Subcutaneous adipose tissue (tissue), 4 donors: Measurements from ENCODE around the gene ABCC9. TPM values are rescaled to one million over a fixed set of nuclear protein-coding genes. Genes with fewer than 3 reads are reported as not detected.

ENCODE experiments used
- total RNA-seq, 4 donors: library from RNA; depleted of rRNA; stranded (reverse); fragments of >200 nt; gene quantifications; one replicate each; pipeline ENCODE4 v1.1.0, GENCODE V29; 2016
- TF ChIP-seq, protein P1 (sequence below): fragments of 450-650 bp; IDR thresholded peaks from one replicate; pipeline ENCODE4 v1.5.1; 2016; ENCODE audit warnings: low read depth, mild to moderate bottlenecking, control low read depth, antibody characterized with exemption, moderate library complexity

Gene ABCC9
- total RNA-seq, 4 donors from 2014 or later = 42.9 to 67.3 (median 52.3) TPM

- TF ChIP-seq, protein P1, sequence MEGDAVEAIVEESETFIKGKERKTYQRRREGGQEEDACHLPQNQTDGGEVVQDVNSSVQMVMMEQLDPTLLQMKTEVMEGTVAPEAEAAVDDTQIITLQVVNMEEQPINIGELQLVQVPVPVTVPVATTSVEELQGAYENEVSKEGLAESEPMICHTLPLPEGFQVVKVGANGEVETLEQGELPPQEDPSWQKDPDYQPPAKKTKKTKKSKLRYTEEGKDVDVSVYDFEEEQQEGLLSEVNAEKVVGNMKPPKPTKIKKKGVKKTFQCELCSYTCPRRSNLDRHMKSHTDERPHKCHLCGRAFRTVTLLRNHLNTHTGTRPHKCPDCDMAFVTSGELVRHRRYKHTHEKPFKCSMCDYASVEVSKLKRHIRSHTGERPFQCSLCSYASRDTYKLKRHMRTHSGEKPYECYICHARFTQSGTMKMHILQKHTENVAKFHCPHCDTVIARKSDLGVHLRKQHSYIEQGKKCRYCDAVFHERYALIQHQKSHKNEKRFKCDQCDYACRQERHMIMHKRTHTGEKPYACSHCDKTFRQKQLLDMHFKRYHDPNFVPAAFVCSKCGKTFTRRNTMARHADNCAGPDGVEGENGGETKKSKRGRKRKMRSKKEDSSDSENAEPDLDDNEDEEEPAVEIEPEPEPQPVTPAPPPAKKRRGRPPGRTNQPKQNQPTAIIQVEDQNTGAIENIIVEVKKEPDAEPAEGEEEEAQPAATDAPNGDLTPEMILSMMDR = no peak
Observed at GRCh38 chr12:21980544-21980943, 39.3 kb upstream of the ABCC9 start.

DNA sequence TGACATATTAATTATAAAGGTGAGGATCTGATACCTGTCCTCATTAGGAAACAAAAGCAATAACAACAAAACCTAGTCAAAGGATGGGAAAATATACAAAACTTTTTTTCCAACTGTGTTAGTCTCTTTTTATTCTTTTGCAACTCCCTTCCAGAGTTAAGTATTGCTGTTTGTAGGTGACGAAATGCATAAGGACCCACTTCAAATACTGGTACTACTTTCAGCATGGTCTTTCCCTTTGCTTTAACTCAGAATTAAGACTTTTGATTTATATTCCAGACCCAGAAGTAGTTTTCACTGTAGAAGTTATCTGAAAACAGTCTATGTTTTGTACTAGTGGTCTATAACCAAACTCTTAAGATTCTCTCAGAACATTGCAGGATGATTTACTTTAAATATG is 34.1 kb upstream of the ABCC9 start:
- TF ChIP-seq, protein P1 = no peak

DNA sequence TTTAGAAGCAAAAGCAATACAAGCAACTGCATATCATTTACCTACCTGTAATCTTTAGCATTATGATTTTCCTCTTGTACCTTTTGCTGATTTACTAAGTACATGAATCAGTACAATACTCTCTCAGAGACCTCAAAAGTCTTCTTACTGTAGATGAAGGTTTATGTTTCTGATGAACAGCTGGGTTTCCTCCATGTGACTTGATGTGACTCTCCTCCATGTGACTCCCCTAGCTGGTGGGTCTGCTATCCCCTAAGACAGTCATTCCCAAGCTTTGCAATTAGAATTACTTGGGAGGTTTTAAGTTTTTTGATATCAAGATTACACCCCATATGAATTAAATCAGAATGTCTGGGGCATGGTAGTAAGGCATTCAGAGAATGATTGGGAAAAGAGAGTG is 32.0 kb upstream of the ABCC9 start:
- TF ChIP-seq, protein P1 = no peak

DNA sequence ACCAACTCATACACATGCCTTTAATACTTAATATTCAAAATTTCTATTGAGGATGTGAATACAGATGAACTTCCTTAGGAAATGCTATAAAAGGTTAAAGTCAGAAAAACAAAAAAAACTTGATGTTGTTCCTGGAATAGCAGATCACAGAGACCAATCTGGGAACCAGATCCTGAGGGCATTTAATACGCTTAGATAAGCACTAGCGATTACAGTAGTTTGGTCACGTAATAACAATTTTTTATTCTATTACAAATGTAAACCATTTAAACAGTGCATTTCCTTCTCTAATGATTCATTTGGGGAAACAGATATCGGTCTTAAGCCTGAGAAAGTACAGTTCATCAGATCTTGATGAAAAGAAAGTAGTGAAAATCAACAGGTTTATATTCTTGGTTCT is 30.8 kb upstream of the ABCC9 start:
- TF ChIP-seq, protein P1 = no peak

DNA sequence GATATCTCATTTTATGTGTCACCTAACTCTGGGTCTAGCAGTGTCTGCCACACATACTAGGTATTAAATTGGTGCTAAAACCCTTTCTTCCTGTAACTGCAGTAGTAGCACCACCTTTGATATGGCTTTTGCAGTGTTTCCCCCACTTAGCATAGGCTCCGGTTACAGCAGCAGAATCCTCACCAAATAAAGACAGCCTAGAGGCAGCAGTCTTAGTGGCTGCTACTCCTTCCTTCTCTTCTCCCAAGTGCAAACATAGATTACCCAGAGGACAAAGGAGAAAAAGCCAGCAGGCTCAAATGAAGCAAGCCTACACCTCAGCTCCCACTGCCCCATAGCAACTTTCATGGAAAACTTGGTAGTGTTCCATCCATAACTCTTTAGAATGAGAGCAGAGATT is 30.1 kb upstream of the ABCC9 start:
- TF ChIP-seq, protein P1 = no peak

GRCh38 chr12:21962821-21963220 is 21.6 kb upstream of the ABCC9 start:
- TF ChIP-seq, protein P1 = no peak

GRCh38 chr12:21962236-21962635 is 21.0 kb upstream of the ABCC9 start:
- TF ChIP-seq, protein P1 = no peak
